ENCODE results near the gene HADH.

GRCh38 chr4:108049406-108049805 lies 59.7 kb downstream of the HADH start:
- TF ChIP-seq RAD21 (IDR thresholded peaks at IDR 0.05; ENCODE audit: low read depth) (no peak), TAF1 (IDR thresholded peaks at IDR 0.05; ENCODE audit: low read depth) (no peak), YY1 (IDR thresholded peaks at IDR 0.05; ENCODE audit: low read depth) (no peak), CREB1 (IDR thresholded peaks at IDR 0.05; ENCODE audit: low read depth) (no peak), REST (IDR thresholded peaks at IDR 0.05; ENCODE audit: low read depth) (no peak), MAX (IDR thresholded peaks at IDR 0.05) (no peak), EGR1 (IDR thresholded peaks at IDR 0.05) (no peak), CEBPB (IDR thresholded peaks at IDR 0.05) (no peak), USF1 (IDR thresholded peaks at IDR 0.05) (no peak), TEAD4 (IDR thresholded peaks at IDR 0.05) (no peak), ZBTB7A (IDR thresholded peaks at IDR 0.05; ENCODE audit: low read depth) (no peak), NFIC (IDR thresholded peaks at IDR 0.05) (no peak)

Data from Ishikawa (cell line).